ENCODE data around the gene IREB2.

The IREB2 gene

GRCh38 chr15:78550194-78550593 lies 112.2 kb downstream of the IREB2 start:
- DNase-seq (ENCODE audit: low read depth): no peak

GRCh38 chr15:78550815-78551214 lies 112.8 kb downstream of the IREB2 start:
- DNase-seq (ENCODE audit: low read depth): no peak
